Occipital lobe (tissue), 3 donors: Measurements from ENCODE around the gene LRRC43. TPM values are rescaled to one million over a fixed set of nuclear protein-coding genes. Genes with fewer than 3 reads are reported as not detected.

Experiments used
- DNase-seq: peaks from one replicate; lab custom pipeline; 2025; lab: John Stamatoyannopoulos, UW
- small RNA-seq: library from RNA; depleted of rRNA; stranded (forward); fragments of <200 nt; gene quantifications from one replicate; pipeline ENCODE3, GENCODE V24; 2014
- total RNA-seq: library from RNA; depleted of rRNA; stranded (reverse); fragments of >200 nt; gene quantifications from one replicate; pipeline ENCODE4 v1.2.3, GENCODE V29; 2014

Gene LRRC43
- total RNA-seq, 1 donor from 2014 or later: 1.2 TPM

DNA sequence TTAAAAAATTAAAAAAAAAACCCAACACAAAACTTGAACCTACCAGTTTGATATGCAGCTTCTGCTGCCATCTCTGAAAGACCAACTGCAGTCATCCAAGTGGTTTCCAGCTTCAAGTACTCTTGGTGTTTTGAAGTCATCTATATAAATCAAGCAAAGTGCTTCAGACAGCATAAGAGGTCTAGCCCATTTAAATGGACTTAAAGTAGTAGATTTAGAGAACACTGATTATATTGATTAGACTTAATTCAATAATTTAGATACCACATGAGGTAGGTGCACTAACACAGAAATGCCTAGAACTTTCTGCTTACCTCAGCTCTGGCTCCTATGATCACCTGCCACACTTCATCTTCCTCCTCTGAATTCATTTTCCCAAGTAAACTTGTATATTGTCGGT lies 33.5 kb downstream of the LRRC43 start:
- DNase-seq: no peak

DNA sequence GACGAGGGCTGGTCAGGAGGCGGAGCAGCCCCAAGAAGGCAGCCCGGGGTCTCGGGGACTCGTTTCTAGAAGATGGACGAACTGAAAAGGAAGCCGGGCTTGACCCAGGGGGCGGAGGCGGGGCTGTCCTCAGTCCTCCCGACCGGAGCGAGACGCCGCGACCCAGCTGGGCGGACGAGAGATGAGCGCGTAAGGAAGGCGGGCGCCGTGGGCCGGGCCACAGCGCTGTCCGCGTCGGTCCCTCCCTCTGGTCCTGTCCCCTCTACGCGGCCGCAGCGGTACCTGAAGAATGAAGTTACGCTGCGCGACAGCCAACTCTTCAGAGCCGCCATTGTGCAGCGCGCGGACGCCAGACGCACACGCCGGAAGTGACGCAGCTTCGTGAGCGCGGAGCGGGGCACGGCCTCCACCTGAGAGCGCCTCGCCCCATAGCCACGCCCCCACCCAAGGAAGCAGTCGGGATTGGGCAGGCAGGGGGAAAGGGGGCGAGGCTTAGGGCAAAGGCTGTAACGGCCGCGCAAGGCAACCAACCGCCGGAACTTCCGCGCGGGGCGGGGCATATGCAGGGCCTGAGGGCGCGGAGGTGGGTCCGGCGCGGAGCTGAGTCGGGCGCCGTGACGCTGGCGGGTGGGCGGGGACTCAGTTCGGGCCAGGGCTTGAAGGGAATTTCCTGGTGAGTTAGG lies 42.9 kb downstream of the LRRC43 start, which contains the start of gene DIABLO:
TSS of gene DIABLO (minus strand) at position 370 of the 683 bp plus-strand sequence. CDS start at position 332, 38 bp downstream.
- DNase-seq: peak; percentile 100

DNA sequence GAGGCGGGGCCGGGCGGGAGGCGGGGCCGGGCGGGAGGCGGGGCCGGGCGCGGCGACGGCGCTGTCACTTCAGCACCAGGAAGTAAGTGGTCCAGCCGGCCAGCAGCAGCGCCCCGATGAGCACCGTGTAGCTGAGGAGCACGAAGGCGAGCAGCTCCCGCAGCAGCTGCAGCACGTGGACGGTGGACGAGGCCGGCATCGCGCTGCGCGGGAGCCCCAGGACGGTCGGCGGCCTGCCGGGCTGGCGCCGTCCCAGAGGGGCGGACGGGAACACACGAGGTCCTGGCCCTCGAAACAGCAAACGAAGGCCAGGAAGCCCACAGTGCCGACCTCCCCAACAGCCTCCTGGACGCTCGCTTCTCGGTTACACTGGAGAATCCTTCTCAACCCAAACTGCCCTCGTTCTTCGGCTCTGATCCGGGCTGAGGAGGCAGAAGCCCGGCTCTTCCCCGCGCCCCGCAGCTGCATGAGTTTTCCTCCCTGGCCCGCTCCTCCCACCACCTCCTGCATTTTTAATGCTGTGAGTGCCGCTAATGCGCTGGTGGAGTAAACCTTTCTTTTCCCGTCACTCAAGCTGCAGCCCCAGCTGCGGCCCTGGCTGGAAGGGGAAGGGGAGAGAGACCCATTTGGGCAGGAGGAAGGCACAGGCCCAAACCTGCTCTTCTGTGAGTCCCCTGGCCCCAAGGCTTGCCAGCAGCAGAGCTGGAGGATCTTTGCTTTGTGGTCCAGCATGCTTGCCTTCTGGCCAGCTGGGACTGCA lies 43.6 kb downstream of the LRRC43 start:
- no peak for DNase-seq

DNA sequence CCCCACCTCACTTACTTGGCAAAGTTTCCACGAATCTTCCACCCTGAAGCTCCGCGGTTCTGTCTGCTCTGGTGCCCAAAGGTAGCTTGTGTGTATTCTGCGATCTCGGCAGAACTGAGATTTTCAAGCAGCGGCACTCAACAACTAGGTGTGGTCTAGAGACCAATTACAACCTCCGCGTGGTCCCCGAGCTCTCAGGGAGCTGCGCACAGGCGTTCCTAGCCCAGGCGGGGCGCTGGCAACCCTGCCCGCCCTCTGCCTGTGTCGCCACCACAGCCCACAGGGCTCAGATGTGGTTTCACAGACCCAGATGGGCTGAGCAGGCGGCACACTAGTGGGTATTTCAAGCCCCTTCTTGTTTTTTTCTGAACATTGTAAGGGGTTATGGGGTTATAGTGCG lies 44.4 kb downstream of the LRRC43 start:
- no peak for DNase-seq

DNA sequence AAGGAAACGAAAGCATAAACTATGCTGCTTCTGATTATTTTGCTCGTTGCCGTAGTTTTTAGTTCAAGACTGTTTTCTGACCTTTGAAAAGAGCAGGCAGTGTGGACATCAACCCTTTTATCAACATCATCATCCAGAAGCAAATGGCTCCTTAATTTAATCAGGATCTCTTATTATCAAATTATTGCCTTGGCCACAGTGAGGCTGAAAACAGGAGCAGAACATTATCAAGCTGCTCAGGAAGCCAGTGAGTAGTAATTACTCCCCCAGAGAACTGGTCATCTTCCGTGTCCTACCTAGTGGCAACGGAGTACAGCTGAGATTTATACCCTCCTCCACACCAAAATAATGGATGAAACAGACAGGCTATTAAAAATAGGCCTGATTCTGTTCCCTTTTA lies 45.2 kb downstream of the LRRC43 start:
- DNase-seq: no peak

DNA sequence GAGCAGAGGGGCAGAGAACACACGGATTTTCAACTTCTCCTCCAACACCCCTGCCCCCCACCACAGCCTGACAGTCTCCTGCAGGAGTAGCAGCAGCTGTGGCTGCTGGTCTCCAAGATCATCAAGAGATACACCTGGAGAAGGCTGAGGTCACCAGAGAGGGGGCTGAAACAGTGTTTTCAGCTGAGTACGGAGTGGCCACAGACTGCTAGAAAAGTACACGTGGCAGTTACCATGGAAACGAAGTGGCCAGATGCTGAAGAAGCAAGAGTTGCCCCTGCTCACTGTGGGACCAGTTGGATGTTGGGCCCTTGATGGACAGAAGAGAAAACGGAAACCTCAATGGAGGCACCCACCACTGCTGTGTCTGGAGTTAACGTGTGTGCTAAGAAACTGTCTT lies 47.9 kb downstream of the LRRC43 start:
- no peak for DNase-seq

DNA sequence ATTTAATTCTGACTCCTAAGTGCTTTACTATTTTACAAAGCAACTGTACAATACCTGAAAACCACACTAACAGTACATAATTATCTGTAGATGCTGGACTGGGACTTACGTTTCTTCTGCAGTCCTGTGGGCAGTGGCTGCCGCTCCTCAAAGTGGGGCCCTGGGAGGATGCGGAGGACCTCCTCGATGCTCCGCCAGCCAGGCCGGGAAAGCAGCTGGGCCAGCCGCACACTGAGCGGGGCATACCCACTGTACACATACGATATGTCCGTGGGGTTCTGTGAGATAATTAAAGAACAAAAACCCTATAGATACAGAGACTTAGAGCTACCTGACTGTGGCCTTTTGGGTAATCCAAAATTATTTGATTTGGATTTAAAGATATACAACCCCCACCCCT lies 49.8 kb downstream of the LRRC43 start:
- no peak for DNase-seq

DNA sequence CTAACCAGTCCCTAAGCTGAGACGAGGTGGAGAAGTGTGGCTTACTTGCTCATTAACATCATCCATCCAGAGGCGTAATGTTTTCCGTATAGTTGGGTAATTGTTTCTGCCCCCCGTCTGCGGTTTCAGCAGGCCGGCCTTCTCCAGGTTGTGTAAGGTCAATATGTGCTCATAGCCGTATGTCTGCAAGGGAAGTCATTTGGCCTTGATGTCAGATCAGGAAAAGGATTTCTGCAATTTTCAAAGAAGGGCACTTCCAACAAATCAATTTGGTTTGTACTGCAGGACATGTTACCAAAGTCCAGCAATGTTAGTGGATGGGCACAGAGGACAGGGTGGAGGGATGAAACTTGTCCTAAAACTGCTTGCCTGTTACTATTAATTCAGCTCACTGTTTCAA lies 52.8 kb downstream of the LRRC43 start:
- DNase-seq: no peak

DNA sequence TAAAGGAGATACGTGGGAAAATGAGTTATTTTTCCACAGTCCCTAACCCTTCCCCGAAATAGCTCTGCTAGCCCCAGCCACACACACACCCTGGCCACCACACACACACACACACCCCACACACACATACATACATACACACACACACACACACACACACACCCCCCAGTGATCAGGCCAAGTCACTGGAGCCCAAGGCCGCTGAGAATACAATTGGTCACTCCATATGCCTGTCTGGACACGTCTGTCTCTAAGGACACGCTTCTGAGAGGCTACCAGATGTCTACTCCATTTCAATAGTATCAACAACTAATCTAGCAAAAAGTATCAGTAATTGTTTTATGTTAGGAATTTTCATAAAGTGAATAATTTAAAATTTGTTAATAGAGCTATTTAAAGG lies 55.9 kb downstream of the LRRC43 start:
- DNase-seq: no peak

DNA sequence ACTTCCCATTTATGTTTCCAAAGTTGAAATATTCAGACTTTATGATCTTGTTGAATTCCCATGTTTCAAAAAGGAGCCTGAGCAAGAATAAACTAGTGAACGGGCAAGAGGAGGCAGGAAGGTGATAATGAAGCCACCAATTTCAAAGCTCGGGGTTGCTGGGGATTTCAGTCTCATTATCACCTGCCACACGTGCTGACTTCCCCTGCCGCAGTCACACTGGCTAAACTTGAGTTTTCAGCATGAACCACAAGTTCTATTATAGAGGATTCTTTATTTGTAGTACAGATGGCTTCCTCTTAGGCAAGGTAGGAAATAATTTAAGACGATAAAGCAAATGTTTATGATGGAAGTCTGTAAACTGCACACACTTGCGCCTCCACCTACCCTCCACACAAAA lies 61.0 kb downstream of the LRRC43 start:
- DNase-seq: no peak

DNA sequence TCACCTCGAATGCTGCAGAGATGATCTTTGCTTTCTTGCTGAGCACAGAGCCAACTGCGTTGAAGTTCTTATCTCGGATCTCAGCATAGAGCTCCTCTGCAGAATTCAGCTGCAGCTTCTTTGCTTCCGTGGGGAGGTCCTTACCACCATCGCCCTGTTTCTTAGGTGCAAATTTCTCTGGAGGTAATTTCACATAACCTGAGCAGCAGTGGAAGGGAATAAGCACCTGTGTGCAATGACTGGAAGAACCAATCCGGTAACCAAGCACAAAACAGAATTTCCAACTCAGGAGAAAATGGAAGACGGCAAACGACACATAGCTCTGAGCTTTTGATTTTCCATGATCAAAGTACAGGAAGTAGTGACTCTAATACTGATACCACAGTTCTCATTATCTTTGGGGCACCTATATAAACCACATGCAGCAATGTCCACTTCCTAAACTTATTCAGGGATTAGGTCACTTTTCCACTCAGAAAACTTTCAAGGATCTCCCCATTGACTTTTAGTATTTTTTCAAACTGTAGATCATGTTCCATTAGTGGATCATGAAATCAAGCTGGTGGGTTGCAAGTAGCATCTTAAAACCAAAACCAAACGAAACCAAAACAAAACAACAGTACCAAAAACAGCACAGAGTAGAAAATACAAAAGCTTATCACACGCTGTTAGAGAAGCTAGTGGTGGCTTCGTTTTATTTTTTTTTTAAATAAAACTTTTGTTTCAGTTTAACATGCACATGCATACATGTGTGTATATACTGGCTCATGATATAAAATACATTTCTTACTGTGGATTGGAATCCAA lies 61.8 kb downstream of the LRRC43 start:
- no peak for DNase-seq

DNA sequence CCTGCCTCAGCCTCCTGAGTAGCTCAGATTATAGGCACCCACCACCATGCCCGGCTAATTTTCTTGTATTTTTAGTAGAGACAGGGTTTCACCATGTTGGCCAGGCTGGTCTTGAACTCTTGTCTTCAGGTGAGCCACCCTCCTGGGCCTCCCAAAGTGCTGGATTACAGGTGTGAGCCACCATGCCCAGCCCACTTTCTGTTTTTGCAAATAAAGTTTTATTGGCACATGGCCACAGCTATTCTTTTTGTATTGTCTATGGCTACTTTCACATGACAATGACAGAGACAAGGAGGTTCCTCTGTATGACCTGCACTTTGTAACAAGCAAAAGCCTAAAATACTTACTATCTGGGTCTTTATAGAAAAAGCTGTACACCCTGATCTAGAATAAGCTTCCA lies 62.6 kb downstream of the LRRC43 start:
- DNase-seq: no peak

DNA sequence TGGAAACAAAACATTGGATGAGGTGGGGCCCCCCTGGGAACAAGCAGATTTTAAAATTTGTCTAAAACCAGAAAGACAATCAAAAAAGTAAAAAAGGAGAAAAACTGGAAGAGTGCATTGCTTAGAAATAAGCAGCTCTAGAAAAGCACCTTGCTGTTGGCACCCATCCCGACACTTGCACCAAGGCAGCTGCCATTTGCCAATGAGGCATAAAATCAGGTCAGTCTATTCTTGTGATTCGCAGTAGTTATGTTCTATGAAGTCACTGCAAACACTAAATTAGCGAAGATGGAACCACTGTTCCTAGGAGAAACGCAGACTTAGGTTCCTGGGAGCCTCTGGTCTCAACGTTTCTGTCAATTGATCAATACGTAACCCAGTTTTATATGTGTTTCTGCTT lies 67.1 kb downstream of the LRRC43 start:
- no peak for DNase-seq

DNA sequence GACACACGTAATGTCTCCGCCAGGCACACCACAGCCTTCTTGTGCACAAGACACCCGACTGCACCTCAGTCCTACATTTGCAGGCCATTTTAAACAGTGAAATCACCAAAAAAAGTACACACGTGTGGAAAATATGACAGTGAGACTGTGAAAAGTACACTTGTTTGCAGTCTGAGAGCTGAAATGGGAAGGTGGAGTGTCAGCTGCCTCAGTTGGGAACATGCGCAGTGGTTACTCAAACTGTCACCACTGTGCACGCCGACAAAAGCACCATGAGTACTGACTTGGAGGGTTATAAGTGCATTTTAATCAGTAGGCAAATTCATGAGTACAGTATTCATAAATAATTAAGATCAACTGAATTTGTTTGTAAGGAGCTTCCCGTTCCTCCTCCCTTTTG lies 67.6 kb downstream of the LRRC43 start:
- DNase-seq: no peak

Small RNA genes lying within 50 kb of the gene (small RNA-seq; reads per million reads assigned to genes)
- gene DIABLO: 0.46 reads per million, percentile 45 among the genes with 10 or more reads in this experiment

Other genes with a start within 250 kb of the LRRC43 start
- 103 TPM for gene BCL7A, start 161.2 kb upstream of the LRRC43 start, total RNA-seq
- gene MLXIP, start 104.4 kb upstream of the LRRC43 start, total RNA-seq: 7.6 TPM
- not detected for gene IL31, start 8.9 kb upstream of the LRRC43 start, total RNA-seq
- gene B3GNT4, start 20.6 kb downstream of the LRRC43 start, total RNA-seq: 7.2 TPM
- gene DIABLO, start 42.9 kb downstream of the LRRC43 start, total RNA-seq: 35.7 TPM
- 27.1 TPM for gene VPS33A, start 83.4 kb downstream of the LRRC43 start, total RNA-seq
- gene CLIP1, start 239.5 kb downstream of the LRRC43 start, total RNA-seq: 73.5 TPM